B cell (primary cell): ENCODE data around the gene MLH1.

ENCODE experiments used
- EZH2 ChIP-seq: IDR thresholded peaks from 2 replicates; pipeline ENCODE4 v1.6.1; 2012; ENCODE audit warnings: borderline replicate concordance, low read depth, mild to moderate bottlenecking, moderate library complexity, low read length; ENCODE audit not compliant: insufficient read depth, poor library complexity, severe bottlenecking
- TF ChIP-seq, protein P1 (sequence below): fragments of 200-600 bp; IDR thresholded peaks from one replicate; pipeline ENCODE4 v1.8.0; 2022; ENCODE audit warnings: antibody characterized with exemption, mild to moderate bottlenecking

GRCh38 chr3:37056826-37057225, 63.5 kb downstream of the MLH1 start:
- TF ChIP-seq, protein P1, sequence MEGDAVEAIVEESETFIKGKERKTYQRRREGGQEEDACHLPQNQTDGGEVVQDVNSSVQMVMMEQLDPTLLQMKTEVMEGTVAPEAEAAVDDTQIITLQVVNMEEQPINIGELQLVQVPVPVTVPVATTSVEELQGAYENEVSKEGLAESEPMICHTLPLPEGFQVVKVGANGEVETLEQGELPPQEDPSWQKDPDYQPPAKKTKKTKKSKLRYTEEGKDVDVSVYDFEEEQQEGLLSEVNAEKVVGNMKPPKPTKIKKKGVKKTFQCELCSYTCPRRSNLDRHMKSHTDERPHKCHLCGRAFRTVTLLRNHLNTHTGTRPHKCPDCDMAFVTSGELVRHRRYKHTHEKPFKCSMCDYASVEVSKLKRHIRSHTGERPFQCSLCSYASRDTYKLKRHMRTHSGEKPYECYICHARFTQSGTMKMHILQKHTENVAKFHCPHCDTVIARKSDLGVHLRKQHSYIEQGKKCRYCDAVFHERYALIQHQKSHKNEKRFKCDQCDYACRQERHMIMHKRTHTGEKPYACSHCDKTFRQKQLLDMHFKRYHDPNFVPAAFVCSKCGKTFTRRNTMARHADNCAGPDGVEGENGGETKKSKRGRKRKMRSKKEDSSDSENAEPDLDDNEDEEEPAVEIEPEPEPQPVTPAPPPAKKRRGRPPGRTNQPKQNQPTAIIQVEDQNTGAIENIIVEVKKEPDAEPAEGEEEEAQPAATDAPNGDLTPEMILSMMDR, result no peak
- no peak for TF ChIP-seq EZH2
